SK-N-MC (cell line): ENCODE measurements around the gene ZNF799.

Experiments used
- EZH2 ChIP-seq: fragments of 200-600 bp; sonication (generic); IDR thresholded peaks from one replicate; pipeline ENCODE4 v1.6.1; 2017; ENCODE audit warnings: antibody characterized with exemption
- FOXP2 ChIP-seq: optimal IDR thresholded peaks from 2 replicates; pipeline ENCODE3; 2011; ENCODE audit warnings: mild to moderate bottlenecking, moderate library complexity; ENCODE audit not compliant: insufficient read depth; ENCODE audit errors: extremely low read length, control extremely low read depth
- POLR2AphosphoS5 ChIP-seq: IDR thresholded peaks from 2 replicates; pipeline ENCODE4 v1.6.1; 2012; ENCODE audit warnings: mild to moderate bottlenecking, low read depth, low read length, borderline replicate concordance

DNA sequence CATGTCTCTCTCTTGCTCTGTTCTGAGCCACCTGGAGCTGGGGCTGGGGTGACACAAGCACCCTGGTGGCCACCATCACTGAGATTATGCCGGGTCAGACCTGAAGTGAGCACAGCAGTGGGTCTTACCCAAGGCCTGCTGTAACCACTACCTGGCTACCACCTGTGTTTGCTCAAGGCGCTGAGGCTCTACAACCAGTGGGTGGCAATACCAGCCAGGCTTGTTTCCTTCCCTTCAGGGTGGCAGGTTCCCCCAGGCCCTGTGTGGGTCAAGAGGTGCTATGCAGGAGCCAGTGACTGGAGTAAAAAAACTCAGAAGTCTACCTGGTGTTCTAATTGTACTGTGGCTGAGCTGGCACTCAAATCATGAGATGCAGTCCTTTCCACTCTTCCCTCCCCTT lies 47.7 kb upstream of the ZNF799 start:
- no peak for TF ChIP-seq POLR2AphosphoS5
- TF ChIP-seq EZH2 = no peak
- no peak for TF ChIP-seq FOXP2
